Hepatocyte (in vitro differentiated cells): ENCODE results near the gene PNLIP. TPM values are rescaled to one million over a fixed set of nuclear protein-coding genes. Genes with fewer than 3 reads are reported as not detected.

Experiments
- DNase-seq: peaks from one replicate; pipeline ENCODE4 v3.0.0-alpha.2; 2016; ENCODE audit warnings: low spot score
- H2AFZ ChIP-seq: fragments of 200-600 bp; sonication (generic); 2 replicates; pipeline ENCODE4 v1.6.0; 2016; ENCODE audit warnings: antibody characterized with exemption, mild to moderate bottlenecking
- H3K27ac ChIP-seq: fragments of 200-600 bp; sonication (generic); 2 replicates; pipeline ENCODE4 v1.5.1; 2016; ENCODE audit warnings: mild to moderate bottlenecking
- H3K27me3 ChIP-seq: fragments of 200-600 bp; sonication (generic); 2 replicates; pipeline ENCODE4 v1.6.1; 2016
- H3K36me3 ChIP-seq: fragments of 200-600 bp; sonication (generic); replicated peaks from 2 replicates; pipeline ENCODE4 v1.5.1; 2016; ENCODE audit warnings: low read depth; ENCODE audit not compliant: insufficient read depth
- H3K4me1 ChIP-seq: fragments of 200-600 bp; sonication (generic); 2 replicates; pipeline ENCODE4 v1.5.1; 2016; ENCODE audit warnings: mild to moderate bottlenecking, moderate library complexity; ENCODE audit not compliant: insufficient read depth
- H3K4me2 ChIP-seq: fragments of 200-600 bp; sonication (generic); 2 replicates; pipeline ENCODE4 v1.6.0; 2016
- H3K4me3 ChIP-seq: fragments of 200-600 bp; sonication (generic); 2 replicates; pipeline ENCODE4 v1.5.1; 2016; ENCODE audit warnings: mild to moderate bottlenecking
- H3K79me2 ChIP-seq: fragments of 200-600 bp; sonication (generic); 2 replicates; pipeline ENCODE4 v1.6.0; 2017; ENCODE audit warnings: mild to moderate bottlenecking
- H3K9me2 ChIP-seq: fragments of 200-600 bp; sonication (generic); replicated peaks from 2 replicates; pipeline ENCODE4 v1.6.0; 2017; ENCODE audit warnings: mild to moderate bottlenecking; ENCODE audit not compliant: insufficient read depth
- H3K9me3 ChIP-seq: fragments of 200-600 bp; sonication (generic); 2 replicates; pipeline ENCODE4 v1.5.1; 2016; ENCODE audit warnings: low read depth, mild to moderate bottlenecking
- H4K20me1 ChIP-seq: fragments of 200-600 bp; sonication (generic); 2 replicates; pipeline ENCODE4 v1.6.0; 2016; ENCODE audit warnings: mild to moderate bottlenecking; ENCODE audit not compliant: insufficient read depth, poor library complexity, severe bottlenecking
- EZH2 ChIP-seq: fragments of 200-600 bp; sonication (generic); IDR thresholded peaks from 2 replicates; pipeline ENCODE4 v1.6.1; 2016; ENCODE audit warnings: antibody characterized with exemption, mild to moderate bottlenecking, borderline replicate concordance
- EZH2phosphoT487 ChIP-seq: fragments of 200-600 bp; sonication (generic); IDR thresholded peaks from one replicate; pipeline ENCODE4 v1.6.1; 2018; ENCODE audit warnings: antibody characterized with exemption, mild to moderate bottlenecking, low read depth, moderate library complexity; ENCODE audit not compliant: unreplicated experiment, severe bottlenecking
- WGBS: methylation state at CpG from one replicate; pipeline ENCODE4 v1.1.6; 2016; ENCODE audit warnings: low lambda C conversion rate; ENCODE audit errors: missing lambda C conversion rate; 5-methylcytosine and 5-hydroxymethylcytosine counted together
- polyA plus RNA-seq: library from polyadenylated mRNA; unstranded; fragments of >200 nt; fragmentation: Nextera tagmentation; extraction: Ambion mirVana; gene quantifications from 2 replicates; pipeline ENCODE4 v1.2.1, GENCODE V29; 2016
- total RNA-seq: library from RNA; depleted of rRNA; stranded (reverse); fragments of >200 nt; gene quantifications from 2 replicates; pipeline ENCODE4 v1.2.3, GENCODE V29; 2014
- TF ChIP-seq, protein P1 (sequence below): fragments of 200-600 bp; sonication (generic); IDR thresholded peaks from 2 replicates; pipeline ENCODE4 v1.5.1; 2016; ENCODE audit warnings: antibody characterized with exemption, mild to moderate bottlenecking; ENCODE audit not compliant: poor library complexity

The PNLIP gene
- total and polyA plus RNA-seq, 2 experiments from 2014 or later = 0.13 TPM; not detected in 1

DNA sequence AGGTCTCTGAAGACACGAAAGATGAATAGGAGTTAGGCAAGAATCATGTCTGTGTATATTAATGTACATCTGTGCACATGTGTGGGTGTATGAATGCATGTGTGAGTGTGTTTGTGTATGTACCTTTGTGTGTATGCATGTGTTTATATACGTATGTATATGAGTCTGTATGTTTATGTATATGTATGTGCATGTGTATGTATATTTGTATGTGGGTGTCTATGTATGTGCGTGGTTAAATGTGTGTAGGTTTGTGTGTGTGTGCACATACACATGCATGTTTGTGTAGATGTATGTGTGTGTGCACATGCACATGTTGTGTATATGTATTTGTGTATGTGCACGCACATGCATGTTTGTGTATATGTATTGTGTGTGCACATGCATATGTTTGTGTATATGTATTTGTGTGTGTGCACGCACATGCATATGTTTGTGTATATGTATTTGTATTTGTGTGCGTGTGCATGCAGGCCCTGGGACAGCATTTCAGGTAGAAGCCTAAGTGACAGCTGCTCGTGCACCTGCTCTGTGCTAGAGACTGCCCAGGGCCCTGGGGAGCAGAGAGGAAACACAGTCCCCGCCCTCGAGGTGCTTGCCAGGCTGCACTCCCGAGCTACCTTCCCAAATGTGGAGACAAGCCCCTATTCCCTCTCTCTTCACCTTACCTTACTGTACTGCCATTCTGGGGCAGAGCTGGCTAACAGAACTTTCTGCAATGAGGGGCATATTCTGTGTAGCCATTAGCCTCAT is 57.1 kb downstream of the PNLIP start:
- 88% methylated on average over 10 of the region's 10 CpGs for WGBS
- no peak overlapping the region for H3K27ac ChIP-seq

DNA sequence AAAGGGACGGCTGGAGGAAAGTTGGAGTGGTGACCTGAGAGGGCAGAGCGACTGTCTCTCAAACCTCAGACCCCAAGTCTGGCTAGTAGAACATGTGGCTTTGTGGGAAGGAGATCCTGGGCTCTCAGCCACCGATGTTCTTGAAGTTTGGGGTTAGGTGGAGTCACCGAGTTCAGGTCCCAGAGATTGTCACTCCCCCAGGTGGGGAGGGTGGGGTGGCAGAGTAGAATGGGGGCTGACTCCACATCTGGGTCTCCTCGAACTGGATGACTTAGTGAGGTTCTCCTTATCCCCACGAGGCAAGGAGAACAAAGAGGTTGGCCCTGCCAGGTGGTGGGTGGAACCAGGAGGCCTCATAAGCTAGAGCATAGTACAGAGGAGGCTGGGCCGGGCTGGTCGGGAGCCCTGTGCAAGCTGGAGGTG is 60.3 kb downstream of the PNLIP start:
- Histone ChIP-seq H3K9me3 (no peaks in the 10 kb centered on the region), H3K4me2 (no peak overlapping the region), H3K4me3 (no peak overlapping the region), H4K20me1 (no peaks in the 10 kb centered on the region), H3K27ac (no peak overlapping the region), H2AFZ (no peak overlapping the region), H3K9me2 (no peaks in the 10 kb centered on the region), H3K4me1 (peaks cover 4% of the 10 kb centered on the region), H3K36me3 (no peaks in the 10 kb centered on the region), H3K27me3 (no peaks in the 10 kb centered on the region), H3K79me2 (no peaks in the 10 kb centered on the region)
- DNase-seq = no peak
- TF ChIP-seq EZH2 (no peak), EZH2phosphoT487 (no peak)
- TF ChIP-seq, protein P1, sequence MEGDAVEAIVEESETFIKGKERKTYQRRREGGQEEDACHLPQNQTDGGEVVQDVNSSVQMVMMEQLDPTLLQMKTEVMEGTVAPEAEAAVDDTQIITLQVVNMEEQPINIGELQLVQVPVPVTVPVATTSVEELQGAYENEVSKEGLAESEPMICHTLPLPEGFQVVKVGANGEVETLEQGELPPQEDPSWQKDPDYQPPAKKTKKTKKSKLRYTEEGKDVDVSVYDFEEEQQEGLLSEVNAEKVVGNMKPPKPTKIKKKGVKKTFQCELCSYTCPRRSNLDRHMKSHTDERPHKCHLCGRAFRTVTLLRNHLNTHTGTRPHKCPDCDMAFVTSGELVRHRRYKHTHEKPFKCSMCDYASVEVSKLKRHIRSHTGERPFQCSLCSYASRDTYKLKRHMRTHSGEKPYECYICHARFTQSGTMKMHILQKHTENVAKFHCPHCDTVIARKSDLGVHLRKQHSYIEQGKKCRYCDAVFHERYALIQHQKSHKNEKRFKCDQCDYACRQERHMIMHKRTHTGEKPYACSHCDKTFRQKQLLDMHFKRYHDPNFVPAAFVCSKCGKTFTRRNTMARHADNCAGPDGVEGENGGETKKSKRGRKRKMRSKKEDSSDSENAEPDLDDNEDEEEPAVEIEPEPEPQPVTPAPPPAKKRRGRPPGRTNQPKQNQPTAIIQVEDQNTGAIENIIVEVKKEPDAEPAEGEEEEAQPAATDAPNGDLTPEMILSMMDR = no peak
- WGBS = 82% methylated on average over 8 of the region's 8 CpGs

More for the DNA sequence above, 57.1 kb downstream of the PNLIP start:
- TF ChIP-seq EZH2phosphoT487 (no peak), EZH2 (no peak)
- TF ChIP-seq, protein P1 = no peak
- no peaks in the 10 kb centered on the region for H4K20me1 ChIP-seq
- no peaks in the 10 kb centered on the region for H3K9me3 ChIP-seq
- H3K36me3 ChIP-seq = no peaks in the 10 kb centered on the region
- H3K27me3 ChIP-seq = peaks cover 7% of the 10 kb centered on the region
- no peak overlapping the region for H3K4me2 ChIP-seq
- no peak overlapping the region for H2AFZ ChIP-seq
- H3K79me2 ChIP-seq = no peaks in the 10 kb centered on the region
- no peak for DNase-seq
- H3K9me2 ChIP-seq = no peaks in the 10 kb centered on the region
- H3K4me3 ChIP-seq = no peak overlapping the region
- no peaks in the 10 kb centered on the region for H3K4me1 ChIP-seq

- no peaks in the 10 kb centered on the region for H3K79me2 ChIP-seq
- H3K27me3 ChIP-seq = no peaks in the 10 kb centered on the region
- H3K27ac ChIP-seq = no peak overlapping the region
- H3K4me1 ChIP-seq = peaks cover 4% of the 10 kb centered on the region
- TF ChIP-seq EZH2phosphoT487 (no peak), EZH2 (no peak)
- TF ChIP-seq, protein P1 = no peak
- no peaks in the 10 kb centered on the region for H3K9me2 ChIP-seq
- H2AFZ ChIP-seq = no peak overlapping the region
- H3K9me3 ChIP-seq = no peaks in the 10 kb centered on the region
- DNase-seq = no peak
- H3K36me3 ChIP-seq = no peaks in the 10 kb centered on the region
- no peak overlapping the region for H3K4me2 ChIP-seq
- H3K4me3 ChIP-seq = no peak overlapping the region
- no peaks in the 10 kb centered on the region for H4K20me1 ChIP-seq
- WGBS = 90% methylated on average over 6 of the region's 6 CpGs
These were observed 61.6 kb downstream of the PNLIP start for GRCh38 chr10:116607336-116607735.
